K562 (cell line): ENCODE data around the gene GBF1. TPM values are rescaled to one million over a fixed set of nuclear protein-coding genes. Genes with fewer than 3 reads are reported as not detected.

Experiments used
- AFF1 ChIP-seq, 2 experiments: fragments of 450-650 bp; IDR thresholded peaks; 2 replicates each; pipeline ENCODE4 v1.6.1; 2018; ENCODE audit warnings: mild to moderate bottlenecking in 2 of 2, low read depth in 1 of 2; ENCODE audit not compliant: partially characterized antibody in 2 of 2
- HNRNPH1 ChIP-seq: fragments of 200-400 bp; formaldehyde crosslinking; optimal IDR thresholded peaks from 2 replicates; pipeline ENCODE3; 2017; ENCODE audit warnings: low read depth, mild to moderate bottlenecking, low read length, moderate library complexity
- PKNOX1 ChIP-seq: fragments of 450-650 bp; IDR thresholded peaks from 2 replicates; pipeline ENCODE4 v1.6.1; 2016
- POLR2AphosphoS5 ChIP-seq: IDR thresholded peaks from 2 replicates; pipeline ENCODE4 v1.6.1; 2011; ENCODE audit warnings: mild to moderate bottlenecking, low read depth, low read length, moderate library complexity; ENCODE audit not compliant: control insufficient read depth, insufficient read depth
- PURB ChIP-seq: sonication (generic); formaldehyde crosslinking; IDR thresholded peaks from 2 replicates; pipeline ENCODE4 v1.9.0; 2021; ENCODE audit warnings: low read depth, mild to moderate bottlenecking, missing genetic modification reagents
- RFX5 ChIP-seq: IDR thresholded peaks from 2 replicates; pipeline ENCODE4 v1.6.1; 2011; ENCODE audit warnings: low read depth, mild to moderate bottlenecking, improper control_type of control experiment, low read length
- ZC3H4 ChIP-seq: sonication (generic); formaldehyde crosslinking; IDR thresholded peaks from 2 replicates; pipeline ENCODE4 v1.9.0; 2021; ENCODE audit warnings: missing genetic modification reagents, borderline replicate concordance
- ZNF512 ChIP-seq: IDR thresholded peaks from 2 replicates; pipeline ENCODE4 v1.6.1; 2016; ENCODE audit warnings: missing genetic modification characterization, missing compliant biosample characterization
- ZNF780A ChIP-seq: fragments of 250-450 bp; sonication (Bioruptor Pico); IDR thresholded peaks from 2 replicates; pipeline ENCODE4 v1.5.0; 2021; ENCODE audit warnings: mild to moderate bottlenecking
- polyA plus RNA-seq, 8 experiments: library from polyadenylated mRNA; depleted of rRNA in 4 of 8; stranded (reverse) in 5 of 8; unstranded in 3 of 8; fragments of >200 nt; fragmentation: Nextera tagmentation in 2 of 8; fragmentation: Illumina TruSeq in 1 of 8; extraction: Ambion mirVana in 2 of 8; extraction: Trizol in 1 of 8; gene quantifications; 2 replicates each; pipeline versions ENCODE4 v1.2.1 to v1.2.3, GENCODE V29; 2011 to 2014; ENCODE audit warnings: inconsistent platforms in 1 of 8, missing spikeins in 1 of 8
- total RNA-seq, 7 experiments: library from RNA; depleted of rRNA in 6 of 7; stranded (reverse); fragments of >200 nt in 6 of 7; fragmentation: Illumina TruSeq in 2 of 7; extraction: Trizol in 2 of 7; gene quantifications; 2 replicates each; pipeline versions ENCODE4 v1.2.1 to v1.2.3, GENCODE V29; 2011 to 2021; ENCODE audit warnings: low replicate concordance in 1 of 7

Gene GBF1
- total and polyA plus RNA-seq, 9 of the 15 experiments (the other 6 are each of a cell fraction or from before 2014, with no cell fraction given): 0.69 to 28.0 (median 10.3) TPM

- TF ChIP-seq ZC3H4 (CRISPR knock-in tag) (no peak), ZNF780A (CRISPR knock-in tag) (no peak), PKNOX1 (no peak), HNRNPH1 (no peak), AFF1 (IDR thresholded peaks at IDR 0.05; ENCODE audit: low read depth in 1 of 2, partially characterized antibody in 2 of 2) (no peak), RFX5 (no peak), PURB (CRISPR knock-in tag) (no peak), ZNF512 (tag) (no peak), POLR2AphosphoS5 (no peak)
Measured at GRCh38 chr10:102381983-102382382, 136.7 kb downstream of the GBF1 start (continued).
